ENCODE measurements around the gene ESPL1. TPM values are rescaled to one million over a fixed set of nuclear protein-coding genes. Genes with fewer than 3 reads are reported as not detected.

ESPL1 gene
- total and polyA plus RNA-seq, 2 of the 8 experiments (the other 6 are each of a cell fraction or from before 2014, with no cell fraction given), result 31.8 to 52.7 TPM

DNA sequence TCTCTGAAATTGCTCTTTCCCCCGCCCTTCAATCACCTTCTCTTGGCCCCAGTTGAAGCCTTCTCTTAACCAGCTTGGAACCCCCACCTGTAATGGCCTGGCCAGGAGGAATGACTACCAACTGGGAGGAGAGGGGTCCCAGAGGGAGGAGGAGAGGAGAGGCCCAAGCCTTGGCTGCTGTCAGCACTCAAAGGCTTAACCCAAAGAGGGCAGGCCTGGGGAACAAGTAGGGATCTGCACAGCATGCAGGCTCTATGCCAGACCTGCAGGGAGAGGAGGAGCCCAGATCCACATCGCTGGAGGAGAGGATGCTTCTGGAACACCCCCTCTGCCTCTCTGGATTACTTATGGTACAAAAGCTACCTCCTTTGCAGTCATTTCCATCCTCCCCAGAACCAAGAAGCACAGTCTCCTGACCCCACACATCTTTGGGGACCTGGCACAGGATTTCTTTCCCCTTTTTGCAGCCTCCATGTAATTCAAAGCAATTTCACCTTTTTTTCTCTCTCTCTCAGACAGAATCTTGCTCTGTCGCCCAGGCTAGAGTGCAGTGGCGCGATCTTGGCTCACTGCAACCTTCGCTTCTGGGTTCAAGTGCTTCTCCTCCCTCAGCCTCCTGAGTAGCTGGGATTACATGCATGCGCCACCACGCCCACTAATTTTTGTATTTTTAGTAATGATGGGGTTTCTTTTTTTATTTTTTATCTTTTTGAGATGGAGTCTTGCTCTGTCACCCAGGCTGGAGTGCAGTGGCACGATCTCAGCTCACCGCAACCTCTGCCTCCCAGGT, 42.3 kb upstream of the ESPL1 start (continued):
- TF ChIP-seq, protein P1, sequence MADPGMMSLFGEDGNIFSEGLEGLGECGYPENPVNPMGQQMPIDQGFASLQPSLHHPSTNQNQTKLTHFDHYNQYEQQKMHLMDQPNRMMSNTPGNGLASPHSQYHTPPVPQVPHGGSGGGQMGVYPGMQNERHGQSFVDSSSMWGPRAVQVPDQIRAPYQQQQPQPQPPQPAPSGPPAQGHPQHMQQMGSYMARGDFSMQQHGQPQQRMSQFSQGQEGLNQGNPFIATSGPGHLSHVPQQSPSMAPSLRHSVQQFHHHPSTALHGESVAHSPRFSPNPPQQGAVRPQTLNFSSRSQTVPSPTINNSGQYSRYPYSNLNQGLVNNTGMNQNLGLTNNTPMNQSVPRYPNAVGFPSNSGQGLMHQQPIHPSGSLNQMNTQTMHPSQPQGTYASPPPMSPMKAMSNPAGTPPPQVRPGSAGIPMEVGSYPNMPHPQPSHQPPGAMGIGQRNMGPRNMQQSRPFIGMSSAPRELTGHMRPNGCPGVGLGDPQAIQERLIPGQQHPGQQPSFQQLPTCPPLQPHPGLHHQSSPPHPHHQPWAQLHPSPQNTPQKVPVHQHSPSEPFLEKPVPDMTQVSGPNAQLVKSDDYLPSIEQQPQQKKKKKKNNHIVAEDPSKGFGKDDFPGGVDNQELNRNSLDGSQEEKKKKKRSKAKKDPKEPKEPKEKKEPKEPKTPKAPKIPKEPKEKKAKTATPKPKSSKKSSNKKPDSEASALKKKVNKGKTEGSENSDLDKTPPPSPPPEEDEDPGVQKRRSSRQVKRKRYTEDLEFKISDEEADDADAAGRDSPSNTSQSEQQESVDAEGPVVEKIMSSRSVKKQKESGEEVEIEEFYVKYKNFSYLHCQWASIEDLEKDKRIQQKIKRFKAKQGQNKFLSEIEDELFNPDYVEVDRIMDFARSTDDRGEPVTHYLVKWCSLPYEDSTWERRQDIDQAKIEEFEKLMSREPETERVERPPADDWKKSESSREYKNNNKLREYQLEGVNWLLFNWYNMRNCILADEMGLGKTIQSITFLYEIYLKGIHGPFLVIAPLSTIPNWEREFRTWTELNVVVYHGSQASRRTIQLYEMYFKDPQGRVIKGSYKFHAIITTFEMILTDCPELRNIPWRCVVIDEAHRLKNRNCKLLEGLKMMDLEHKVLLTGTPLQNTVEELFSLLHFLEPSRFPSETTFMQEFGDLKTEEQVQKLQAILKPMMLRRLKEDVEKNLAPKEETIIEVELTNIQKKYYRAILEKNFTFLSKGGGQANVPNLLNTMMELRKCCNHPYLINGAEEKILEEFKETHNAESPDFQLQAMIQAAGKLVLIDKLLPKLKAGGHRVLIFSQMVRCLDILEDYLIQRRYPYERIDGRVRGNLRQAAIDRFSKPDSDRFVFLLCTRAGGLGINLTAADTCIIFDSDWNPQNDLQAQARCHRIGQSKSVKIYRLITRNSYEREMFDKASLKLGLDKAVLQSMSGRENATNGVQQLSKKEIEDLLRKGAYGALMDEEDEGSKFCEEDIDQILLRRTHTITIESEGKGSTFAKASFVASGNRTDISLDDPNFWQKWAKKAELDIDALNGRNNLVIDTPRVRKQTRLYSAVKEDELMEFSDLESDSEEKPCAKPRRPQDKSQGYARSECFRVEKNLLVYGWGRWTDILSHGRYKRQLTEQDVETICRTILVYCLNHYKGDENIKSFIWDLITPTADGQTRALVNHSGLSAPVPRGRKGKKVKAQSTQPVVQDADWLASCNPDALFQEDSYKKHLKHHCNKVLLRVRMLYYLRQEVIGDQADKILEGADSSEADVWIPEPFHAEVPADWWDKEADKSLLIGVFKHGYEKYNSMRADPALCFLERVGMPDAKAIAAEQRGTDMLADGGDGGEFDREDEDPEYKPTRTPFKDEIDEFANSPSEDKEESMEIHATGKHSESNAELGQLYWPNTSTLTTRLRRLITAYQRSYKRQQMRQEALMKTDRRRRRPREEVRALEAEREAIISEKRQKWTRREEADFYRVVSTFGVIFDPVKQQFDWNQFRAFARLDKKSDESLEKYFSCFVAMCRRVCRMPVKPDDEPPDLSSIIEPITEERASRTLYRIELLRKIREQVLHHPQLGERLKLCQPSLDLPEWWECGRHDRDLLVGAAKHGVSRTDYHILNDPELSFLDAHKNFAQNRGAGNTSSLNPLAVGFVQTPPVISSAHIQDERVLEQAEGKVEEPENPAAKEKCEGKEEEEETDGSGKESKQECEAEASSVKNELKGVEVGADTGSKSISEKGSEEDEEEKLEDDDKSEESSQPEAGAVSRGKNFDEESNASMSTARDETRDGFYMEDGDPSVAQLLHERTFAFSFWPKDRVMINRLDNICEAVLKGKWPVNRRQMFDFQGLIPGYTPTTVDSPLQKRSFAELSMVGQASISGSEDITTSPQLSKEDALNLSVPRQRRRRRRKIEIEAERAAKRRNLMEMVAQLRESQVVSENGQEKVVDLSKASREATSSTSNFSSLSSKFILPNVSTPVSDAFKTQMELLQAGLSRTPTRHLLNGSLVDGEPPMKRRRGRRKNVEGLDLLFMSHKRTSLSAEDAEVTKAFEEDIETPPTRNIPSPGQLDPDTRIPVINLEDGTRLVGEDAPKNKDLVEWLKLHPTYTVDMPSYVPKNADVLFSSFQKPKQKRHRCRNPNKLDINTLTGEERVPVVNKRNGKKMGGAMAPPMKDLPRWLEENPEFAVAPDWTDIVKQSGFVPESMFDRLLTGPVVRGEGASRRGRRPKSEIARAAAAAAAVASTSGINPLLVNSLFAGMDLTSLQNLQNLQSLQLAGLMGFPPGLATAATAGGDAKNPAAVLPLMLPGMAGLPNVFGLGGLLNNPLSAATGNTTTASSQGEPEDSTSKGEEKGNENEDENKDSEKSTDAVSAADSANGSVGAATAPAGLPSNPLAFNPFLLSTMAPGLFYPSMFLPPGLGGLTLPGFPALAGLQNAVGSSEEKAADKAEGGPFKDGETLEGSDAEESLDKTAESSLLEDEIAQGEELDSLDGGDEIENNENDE (IDR thresholded peaks at IDR 0.05; ENCODE audit: insufficient replicate concordance, low read length), result no peak
